GM12878 (cell line): ENCODE measurements around the gene DFFA. TPM values are rescaled to one million over a fixed set of nuclear protein-coding genes. Genes with fewer than 3 reads are reported as not detected.

Source experiments
- BACH1 ChIP-seq: fragments of 450-650 bp; IDR thresholded peaks from 2 replicates; pipeline ENCODE4 v1.6.1; 2017; ENCODE audit warnings: mild to moderate bottlenecking, borderline replicate concordance
- BMI1 ChIP-seq: fragments of 450-650 bp; IDR thresholded peaks from 2 replicates; pipeline ENCODE4 v1.6.1; 2016; ENCODE audit warnings: mild to moderate bottlenecking, moderate library complexity, borderline replicate concordance
- CUX1 ChIP-seq: IDR thresholded peaks from 2 replicates; pipeline ENCODE4 v1.6.1; 2012; ENCODE audit warnings: improper control_type of control experiment, low read depth, low read length; ENCODE audit not compliant: insufficient replicate concordance
- EGR1 ChIP-seq, 2 experiments: IDR thresholded peaks; 1 replicate in 1 of 2; 2 replicates in 1 of 2; pipeline ENCODE4 v1.6.1; 2011 to 2012; ENCODE audit warnings: low read depth in 2 of 2, low read length in 2 of 2, borderline replicate concordance in 1 of 2, mild to moderate bottlenecking in 1 of 2, moderate library complexity in 1 of 2
- IRF3 ChIP-seq: fragments of 450-650 bp; IDR thresholded peaks from 2 replicates; pipeline ENCODE4 v1.6.1; 2014; ENCODE audit warnings: mild to moderate bottlenecking
- KAT2A ChIP-seq: conservative IDR thresholded peaks from 2 replicates; pipeline ENCODE4 v1.6.1; 2011; ENCODE audit warnings: low read depth, low read length; ENCODE audit not compliant: control insufficient read depth
- LARP7 ChIP-seq: fragments of 450-650 bp; IDR thresholded peaks from 2 replicates; pipeline ENCODE4 v1.6.1; 2017; ENCODE audit warnings: mild to moderate bottlenecking
- MEF2B ChIP-seq: fragments of 450-650 bp; IDR thresholded peaks from 2 replicates; pipeline ENCODE4 v1.6.1; 2018; ENCODE audit warnings: mild to moderate bottlenecking, moderate library complexity; ENCODE audit not compliant: partially characterized antibody, poor library complexity, severe bottlenecking
- MTA3 ChIP-seq: IDR thresholded peaks from 2 replicates; pipeline ENCODE4 v1.6.1; 2012; ENCODE audit warnings: low read length, inconsistent platforms, borderline replicate concordance
- POU2F2 ChIP-seq: IDR thresholded peaks from 3 replicates; pipeline ENCODE4 v1.6.1; 2011; ENCODE audit warnings: low read depth, mild to moderate bottlenecking, low read length, borderline replicate concordance
- RBBP5 ChIP-seq: fragments of 200-600 bp; sonication (generic); conservative IDR thresholded peaks from 2 replicates; pipeline ENCODE4 v1.6.1; 2016
- REST ChIP-seq: IDR thresholded peaks from 2 replicates; pipeline ENCODE4 v1.6.1; 2012; ENCODE audit warnings: mild to moderate bottlenecking, low read depth, low read length
- SREBF1 ChIP-seq: IDR thresholded peaks from 2 replicates; pipeline ENCODE4 v1.6.1; 2012; ENCODE audit warnings: mild to moderate bottlenecking, low read length
- STAT1 ChIP-seq: fragments of 450-650 bp; conservative IDR thresholded peaks from 2 replicates; pipeline ENCODE4 v1.6.1; 2014; ENCODE audit warnings: antibody characterized with exemption, mild to moderate bottlenecking
- ZNF207 ChIP-seq: fragments of 450-650 bp; IDR thresholded peaks from 2 replicates; pipeline ENCODE4 v1.6.1; 2014; ENCODE audit warnings: antibody characterized with exemption, mild to moderate bottlenecking, borderline replicate concordance
- ZNF622 ChIP-seq: fragments of 450-650 bp; IDR thresholded peaks from 2 replicates; pipeline ENCODE4 v1.6.1; 2017; ENCODE audit warnings: mild to moderate bottlenecking, inconsistent platforms
- polyA plus RNA-seq, 11 experiments: library from polyadenylated mRNA; depleted of rRNA in 4 of 11; unstranded in 6 of 11; stranded (reverse) in 5 of 11; fragments of >200 nt; fragmentation: Nextera tagmentation in 4 of 11; fragmentation: Illumina TruSeq in 1 of 11; extraction: Ambion mirVana in 4 of 11; extraction: Trizol in 1 of 11; gene quantifications; 1 replicate in 1 of 11; 2 replicates in 10 of 11; pipeline versions ENCODE4 v1.2.1 to v1.2.3, GENCODE V29; 2011 to 2016; ENCODE audit warnings: inconsistent platforms in 2 of 11, missing spikeins in 2 of 11, low read depth in 1 of 11
- total RNA-seq, 4 experiments: library from RNA; depleted of rRNA in 3 of 4; stranded (reverse); fragments of >200 nt in 3 of 4; fragmentation: Illumina TruSeq in 1 of 4; extraction: Trizol in 1 of 4; gene quantifications; 2 replicates each; pipeline versions ENCODE4 v1.2.1 to v1.2.3, GENCODE V29; 2013 to 2021

DFFA gene
- total and polyA plus RNA-seq, 10 of the 15 experiments (the other 5 are each of a cell fraction or from before 2014, with no cell fraction given) = 37.4 to 83.8 (median 52.4) TPM

- TF ChIP-seq IRF3 = no peak
- peak; percentile 66 for TF ChIP-seq BACH1
- TF ChIP-seq CUX1 = no peak
- no peak for TF ChIP-seq REST
- TF ChIP-seq RBBP5 = no peak
- 0 out of 2 replicates have a peak, but pooled peaks have one; percentile 16 for TF ChIP-seq SREBF1
- peak; percentile 4 to 48; a peak in 2 of 3 replicates for TF ChIP-seq EGR1 (IDR thresholded peaks at IDR 0.05; ENCODE audit: borderline replicate concordance in 1 of 2, low read depth in 2 of 2, low read length in 2 of 2)
- TF ChIP-seq ZNF207 = peak; percentile 91
- no peak for TF ChIP-seq BMI1
- peak; percentile 68 for TF ChIP-seq LARP7
- TF ChIP-seq POU2F2 = peak; percentile 71; the same call in 2 of the 3 replicates
- TF ChIP-seq KAT2A = no peak
- no peak for TF ChIP-seq MTA3
- TF ChIP-seq ZNF622 = no peak
- no peak for TF ChIP-seq MEF2B
- TF ChIP-seq STAT1 = peak; percentile 99
Measured at GRCh38 chr1:10430216-10431069, 41.9 kb downstream of the DFFA start, which contains the start of gene CENPS (continued).
